ENCODE measurements around the gene RPS19.

Gene RPS19

DNA sequence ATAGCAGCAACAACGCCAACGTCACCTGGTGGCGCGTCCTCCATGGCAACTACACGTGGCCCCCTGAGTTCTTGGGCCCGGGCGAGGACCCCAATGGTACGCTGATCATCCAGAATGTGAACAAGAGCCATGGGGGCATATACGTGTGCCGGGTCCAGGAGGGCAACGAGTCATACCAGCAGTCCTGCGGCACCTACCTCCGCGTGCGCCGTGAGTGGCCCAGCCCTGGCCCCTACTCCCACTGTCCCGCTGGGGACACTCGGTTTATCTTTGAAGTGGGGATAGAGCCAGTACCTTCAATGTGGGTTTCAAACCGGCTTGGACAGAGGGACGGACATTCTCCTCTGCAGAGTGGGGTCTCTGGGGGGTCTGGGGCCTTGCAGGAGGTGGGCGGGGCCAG lies 19.0 kb downstream of the RPS19 start:
- DNase-seq (ENCODE audit: low spot score), result no peak

DNA sequence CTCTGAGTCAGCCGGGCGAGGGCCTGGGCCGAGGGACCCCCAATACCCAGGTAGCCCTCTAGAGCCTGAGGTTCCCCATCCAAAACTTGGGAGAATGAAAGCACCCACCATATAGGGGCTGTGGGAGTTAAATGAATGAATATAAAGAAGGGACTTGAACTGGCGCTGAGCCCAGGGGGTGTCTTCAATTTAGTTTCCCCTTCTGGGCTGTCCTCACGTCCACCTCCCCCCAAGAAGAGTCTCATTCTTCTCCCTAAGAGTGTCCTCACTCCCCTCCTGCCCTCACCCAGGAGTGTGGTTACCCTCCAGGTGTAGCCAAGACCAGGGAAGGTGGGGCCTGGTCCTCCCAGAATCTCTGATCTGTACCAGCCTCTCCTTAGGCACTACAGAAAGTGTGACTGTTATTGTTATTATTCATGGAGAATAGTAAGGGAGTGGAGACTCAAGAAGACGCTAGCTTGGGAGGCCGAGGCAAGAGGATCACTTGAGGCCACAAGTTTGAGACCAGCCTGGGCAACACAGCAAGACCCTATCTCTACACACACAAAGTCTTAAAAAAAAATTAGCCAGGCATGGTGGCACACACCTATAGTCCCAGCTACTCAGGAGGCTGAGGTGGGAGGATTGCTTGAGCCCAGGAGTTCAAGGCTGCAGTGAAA lies 19.7 kb downstream of the RPS19 start:
- DNase-seq (ENCODE audit: low spot score), result no peak

DNA sequence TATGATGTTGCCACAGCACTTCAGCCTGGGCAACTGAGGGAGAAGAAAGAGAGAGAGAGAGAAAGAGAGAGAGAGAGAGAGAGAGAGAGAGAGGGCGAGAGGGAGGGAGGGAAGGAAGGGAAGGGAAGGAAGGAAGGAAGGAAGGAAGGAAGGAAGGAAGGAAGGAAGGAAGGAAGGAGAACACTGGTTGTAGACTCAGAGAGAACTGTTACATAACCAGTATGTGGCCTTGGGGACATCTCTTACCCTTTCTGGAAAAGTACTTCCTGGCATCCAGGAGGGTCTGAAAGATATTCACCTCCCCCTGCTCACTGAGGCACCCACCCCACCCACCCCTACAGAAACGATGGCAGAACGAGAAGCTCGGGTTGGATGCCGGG lies 20.3 kb downstream of the RPS19 start:
- DNase-seq (ENCODE audit: low spot score), result no peak

DNA sequence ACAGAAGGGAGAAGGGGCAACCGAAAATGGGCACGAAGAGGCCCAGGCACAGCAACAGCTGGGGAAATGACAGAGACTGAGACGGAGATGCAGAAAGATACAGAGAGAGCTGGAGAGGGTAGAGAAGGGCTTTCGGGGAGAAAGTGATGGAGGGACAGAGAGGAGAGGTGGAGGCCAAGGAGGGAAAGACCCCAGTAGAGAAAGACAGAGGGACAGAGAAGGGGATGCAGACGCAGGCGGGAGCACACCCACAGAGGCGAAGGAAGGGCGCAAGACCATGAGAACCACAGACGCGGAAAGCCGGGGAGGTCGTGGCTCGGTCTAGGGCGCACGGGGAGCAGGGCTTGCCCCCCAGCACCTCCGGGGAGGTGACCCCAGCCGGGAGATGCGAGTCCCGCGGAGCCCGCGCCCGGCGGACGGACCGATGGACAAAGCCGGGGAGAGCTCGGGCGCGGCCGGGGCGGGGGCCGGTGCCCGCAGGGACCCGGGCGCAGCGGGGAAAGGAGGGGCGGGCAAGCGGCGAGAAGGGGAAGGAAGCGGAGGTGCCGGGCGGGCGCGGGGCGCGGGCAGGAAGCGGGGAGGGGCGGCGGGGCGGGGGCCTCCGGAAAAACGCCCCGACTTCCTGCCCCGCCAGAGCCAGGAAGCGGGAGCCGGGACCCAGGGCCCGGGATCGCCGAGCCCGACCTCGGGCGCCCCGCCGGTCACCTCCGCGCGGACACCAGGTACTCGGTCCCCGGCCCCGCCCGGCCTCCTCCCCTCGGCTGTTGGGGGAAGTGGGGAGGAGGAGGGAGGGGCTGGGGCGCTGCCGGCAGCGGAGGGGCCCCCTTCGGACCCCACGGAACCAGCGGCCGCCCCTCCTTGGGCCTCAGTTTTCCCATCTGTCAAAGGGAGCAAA lies 22.8 kb downstream of the RPS19 start, which contains the start of gene ARHGEF1:
TSS of gene ARHGEF1 (plus strand) at position 617 of the 895 bp plus-strand sequence. CDS start 4,899 bp downstream, outside the sequence.
- DNase-seq (ENCODE audit: low spot score), result peak; percentile 61

DNA sequence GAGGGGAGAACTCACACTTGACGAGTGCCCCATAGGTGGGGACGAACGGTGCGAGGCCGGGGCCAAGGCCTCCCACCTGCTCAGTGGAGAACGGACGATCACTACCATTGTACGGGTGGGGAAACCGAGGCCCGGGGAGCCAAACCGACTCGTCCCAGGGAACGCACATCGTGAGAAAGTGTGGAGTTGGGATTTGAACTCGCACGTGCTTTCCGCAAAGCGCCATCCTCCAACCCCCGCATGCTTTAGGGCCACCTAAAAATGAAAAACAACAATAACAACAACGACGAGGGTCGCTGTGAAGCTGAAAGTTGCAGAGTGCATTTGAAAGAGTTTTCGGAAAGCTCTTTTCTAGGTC lies 23.4 kb downstream of the RPS19 start:
- no peak for DNase-seq (ENCODE audit: low spot score)

DNA sequence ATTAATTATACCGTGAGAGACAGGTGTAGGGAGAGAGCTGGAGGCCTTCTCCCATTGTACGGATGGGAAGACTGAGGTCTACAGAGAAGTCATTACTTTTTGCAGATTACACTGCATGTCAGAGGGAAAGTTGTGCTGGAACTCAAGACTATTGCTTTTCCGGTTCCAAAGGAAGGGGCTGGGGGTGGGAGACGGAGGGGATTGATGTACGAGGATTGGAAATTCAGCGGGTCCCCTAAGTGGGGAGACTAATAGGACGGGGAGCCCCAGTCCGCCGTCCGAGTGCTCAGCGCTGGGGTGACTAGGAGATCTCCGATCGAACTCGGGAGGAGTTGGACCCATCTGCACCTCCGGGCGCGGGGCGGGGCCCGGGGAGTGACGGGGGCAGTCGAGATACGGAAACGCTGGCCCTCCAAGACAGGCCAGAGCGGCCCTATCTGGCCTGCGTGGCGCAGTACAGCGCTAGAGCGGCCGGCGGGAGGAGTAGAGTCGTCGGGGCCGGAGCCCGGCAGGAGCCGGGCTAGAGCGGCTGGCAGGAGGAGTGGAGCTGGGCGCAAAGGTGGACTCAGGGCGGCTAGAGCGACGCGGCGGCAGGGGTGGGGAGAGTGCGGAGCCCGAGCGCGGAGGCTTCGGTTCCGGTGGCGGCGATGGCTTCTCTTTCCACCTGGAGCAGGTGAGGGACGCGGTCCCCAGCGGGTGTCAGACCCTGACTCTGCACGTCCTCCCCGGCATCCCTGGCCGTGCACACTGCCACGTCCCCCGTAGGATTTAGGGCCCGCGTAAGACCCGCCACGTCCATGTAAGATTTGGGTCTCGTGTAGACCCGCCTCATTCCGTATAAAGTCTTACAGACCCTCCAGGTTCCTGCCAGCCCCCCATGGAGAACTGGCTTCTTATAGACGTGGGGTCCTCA lies 24.0 kb downstream of the RPS19 start:
- DNase-seq (ENCODE audit: low spot score), result peak; percentile 95

DNA sequence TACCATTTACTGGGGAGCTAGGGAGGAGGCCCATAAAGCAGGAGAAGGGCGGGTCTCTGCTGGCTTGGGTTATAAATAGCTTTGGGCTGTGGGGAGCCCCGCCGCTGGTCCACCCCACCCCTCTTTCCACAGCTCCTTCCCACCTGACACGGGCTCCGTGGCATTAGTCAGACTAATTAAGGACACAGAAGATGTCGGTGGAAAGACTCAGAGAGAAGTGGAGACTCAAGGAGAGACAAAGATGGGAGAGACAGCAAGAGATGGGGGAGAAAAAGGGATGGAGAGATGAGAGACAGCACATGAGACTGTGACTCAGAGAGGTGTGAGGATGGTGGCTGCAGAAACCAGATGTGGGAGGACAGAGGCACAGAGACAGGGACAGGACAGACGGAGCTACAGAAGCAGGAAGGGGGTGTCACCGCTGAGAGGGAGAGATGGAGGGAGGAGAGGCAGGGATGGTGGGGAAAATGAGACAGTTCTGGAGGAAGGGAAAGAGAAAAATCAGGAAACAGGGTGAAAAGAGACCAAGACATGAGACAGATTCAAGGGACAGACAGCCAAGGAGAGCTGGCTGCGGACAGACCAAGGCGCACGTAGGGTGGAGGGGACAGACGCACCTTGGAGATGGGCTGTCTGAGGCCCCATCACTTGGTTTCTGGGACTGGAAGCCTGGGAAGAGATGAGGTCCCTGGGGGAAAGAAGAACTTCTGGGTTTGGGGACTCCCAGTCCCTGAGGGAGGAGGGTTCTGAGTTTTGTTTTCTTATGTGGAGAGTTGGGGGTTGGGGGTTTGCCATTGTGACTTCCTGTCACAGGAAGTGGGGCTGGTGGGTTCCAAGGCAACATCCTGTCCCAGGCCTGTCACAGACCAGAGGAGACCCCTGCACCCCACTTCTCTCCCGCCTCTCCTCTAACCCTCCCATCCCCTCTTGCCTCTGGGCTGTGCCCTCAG lies 27.0 kb downstream of the RPS19 start:
- peak; percentile 76 for DNase-seq (ENCODE audit: low spot score)

DNA sequence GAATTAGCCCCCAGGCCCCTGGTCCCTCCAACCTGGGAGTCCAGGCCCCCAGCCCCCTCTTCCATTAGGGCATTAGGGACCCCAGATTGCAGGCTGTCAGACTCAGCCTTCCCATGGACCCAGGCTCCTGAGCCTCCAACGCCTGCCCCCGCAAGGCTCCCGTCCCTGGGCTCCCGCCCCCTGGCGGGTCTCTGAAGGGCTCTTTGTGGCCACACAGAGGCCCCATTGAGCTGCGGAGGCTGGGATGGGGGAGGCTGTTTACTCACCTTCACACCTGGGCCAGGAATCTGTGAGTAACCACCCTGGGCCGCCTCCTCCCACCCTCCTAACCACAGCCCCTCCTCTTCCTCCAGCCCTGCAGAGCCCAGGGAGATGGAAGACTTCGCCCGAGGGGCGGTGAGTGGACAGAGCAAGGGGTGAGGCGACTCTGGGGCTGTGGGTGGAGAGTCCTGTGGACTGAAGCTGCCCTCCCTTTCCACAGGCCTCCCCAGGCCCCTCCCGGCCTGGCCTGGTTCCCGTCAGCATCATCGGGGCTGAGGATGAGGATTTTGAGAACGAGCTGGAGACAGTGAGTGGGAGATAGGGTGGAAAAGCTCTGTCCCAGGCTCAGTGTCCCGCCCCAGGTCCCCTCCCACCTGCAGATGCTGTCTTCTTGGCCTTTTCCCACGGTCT lies 27.8 kb downstream of the RPS19 start:
- peak; percentile 90 for DNase-seq (ENCODE audit: low spot score)

DNA sequence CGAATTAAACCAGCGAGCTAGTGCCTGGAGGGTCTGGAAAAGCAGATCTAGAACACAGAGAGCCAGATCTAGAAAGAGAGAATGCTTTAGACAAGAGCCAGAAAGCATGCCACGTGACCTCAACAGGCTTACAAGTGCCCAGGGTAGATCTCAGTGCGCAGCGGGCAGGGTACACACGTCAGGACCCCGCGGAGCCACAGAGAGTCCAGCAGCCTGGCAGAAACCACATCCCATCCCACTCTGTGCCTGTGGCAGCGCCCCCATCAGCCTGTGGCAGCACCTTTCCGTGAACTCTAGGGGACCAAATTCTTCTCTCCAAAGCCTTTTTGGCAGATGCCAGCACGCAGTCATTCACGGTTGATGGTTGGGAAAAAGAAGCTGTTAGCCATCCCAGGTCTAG lies 28.9 kb downstream of the RPS19 start:
- no peak for DNase-seq (ENCODE audit: low spot score)

DNA sequence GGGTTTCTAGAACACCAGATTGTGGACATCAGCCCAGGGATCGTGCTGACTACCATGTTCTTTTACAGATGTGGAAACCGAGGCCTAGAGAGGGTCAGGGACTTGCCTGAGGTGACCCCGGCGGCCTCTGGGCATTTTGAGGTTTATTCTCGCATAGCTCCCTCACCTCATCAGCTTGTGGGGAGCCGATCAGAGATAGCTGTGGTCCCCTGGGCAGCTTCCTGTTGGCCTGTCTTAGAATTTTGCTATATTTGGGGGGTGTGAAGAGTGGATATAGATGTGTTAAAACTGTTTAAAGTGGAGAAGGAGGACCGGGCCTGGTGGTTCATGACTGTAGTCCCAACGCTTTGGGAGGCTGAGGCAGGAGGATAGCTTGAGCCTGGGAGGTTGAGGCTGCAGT lies 29.8 kb downstream of the RPS19 start:
- no peak for DNase-seq (ENCODE audit: low spot score)

DNA sequence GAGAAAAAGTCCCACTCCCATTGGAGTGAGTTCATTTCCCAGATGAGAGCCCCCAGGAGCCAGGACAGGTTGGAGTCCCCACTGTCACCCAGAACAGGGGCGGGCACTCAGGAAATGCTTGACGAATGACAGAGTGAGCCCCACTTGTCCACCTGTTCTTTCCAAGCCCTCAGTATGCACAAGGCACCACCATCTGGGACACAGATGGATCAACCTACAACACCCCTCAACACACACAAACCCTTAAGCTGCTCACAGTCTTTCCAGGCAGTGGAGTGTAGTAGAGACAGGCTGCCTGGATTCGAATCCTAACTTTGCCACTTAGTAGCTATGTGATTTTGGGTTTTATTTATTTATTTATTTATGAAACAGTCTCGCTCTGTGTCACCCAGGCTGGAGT lies 30.9 kb downstream of the RPS19 start:
- DNase-seq (ENCODE audit: low spot score), result no peak

DNA sequence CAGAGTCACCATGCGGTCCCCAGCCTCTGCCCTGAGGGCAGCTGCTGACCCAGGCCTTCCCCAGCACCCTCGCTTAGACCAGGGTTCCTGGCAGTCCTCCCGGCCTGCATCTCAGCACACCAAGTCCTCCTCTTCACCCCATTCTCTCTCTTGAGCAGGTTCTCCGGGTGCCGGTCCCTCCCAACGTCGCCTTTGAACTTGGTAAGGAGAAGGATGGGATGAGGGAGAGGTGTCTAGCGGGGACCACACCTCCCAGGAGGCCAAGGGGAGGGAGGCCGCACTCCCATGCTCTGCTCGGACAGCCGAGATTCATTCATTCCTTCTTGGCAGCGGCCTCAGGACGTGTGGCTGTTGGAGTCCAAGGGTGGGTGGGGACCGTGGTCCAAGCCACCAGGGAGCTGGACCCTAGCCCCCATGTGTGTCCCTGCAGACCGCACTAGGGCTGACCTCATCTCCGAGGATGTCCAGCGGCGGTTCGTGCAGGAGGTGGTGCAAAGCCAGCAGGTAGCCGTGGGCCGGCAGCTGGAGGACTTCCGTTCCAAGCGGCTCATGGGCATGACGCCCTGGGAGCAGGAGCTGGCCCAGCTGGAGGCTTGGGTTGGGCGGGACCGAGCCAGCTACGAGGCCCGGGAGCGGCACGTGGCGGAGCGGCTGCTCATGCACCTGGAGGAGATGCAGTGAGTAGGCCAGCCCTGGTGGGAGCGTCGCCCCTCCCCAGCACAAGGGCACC lies 32.3 kb downstream of the RPS19 start:
- no peak for DNase-seq (ENCODE audit: low spot score)

DNA sequence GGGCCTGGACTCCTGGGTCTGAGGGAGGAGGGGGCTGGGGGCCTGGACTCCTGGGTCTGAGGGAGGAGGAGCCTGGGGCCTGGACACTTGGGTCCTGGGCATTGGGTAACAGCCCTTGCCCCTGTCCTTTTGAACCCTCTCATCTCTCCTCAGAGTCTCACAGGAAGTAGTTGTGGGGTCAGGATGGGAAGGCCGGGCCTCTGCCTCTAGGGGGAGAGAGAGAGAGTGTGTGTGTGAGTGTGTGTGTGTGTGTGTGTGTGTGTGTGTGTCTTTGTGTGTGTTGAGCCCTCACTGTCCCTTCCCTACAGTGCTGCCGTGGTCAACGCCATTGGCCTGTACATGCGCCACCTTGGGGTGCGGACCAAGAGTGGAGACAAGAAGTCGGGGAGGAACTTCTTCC lies 33.8 kb downstream of the RPS19 start:
- DNase-seq (ENCODE audit: low spot score), result no peak

DNA sequence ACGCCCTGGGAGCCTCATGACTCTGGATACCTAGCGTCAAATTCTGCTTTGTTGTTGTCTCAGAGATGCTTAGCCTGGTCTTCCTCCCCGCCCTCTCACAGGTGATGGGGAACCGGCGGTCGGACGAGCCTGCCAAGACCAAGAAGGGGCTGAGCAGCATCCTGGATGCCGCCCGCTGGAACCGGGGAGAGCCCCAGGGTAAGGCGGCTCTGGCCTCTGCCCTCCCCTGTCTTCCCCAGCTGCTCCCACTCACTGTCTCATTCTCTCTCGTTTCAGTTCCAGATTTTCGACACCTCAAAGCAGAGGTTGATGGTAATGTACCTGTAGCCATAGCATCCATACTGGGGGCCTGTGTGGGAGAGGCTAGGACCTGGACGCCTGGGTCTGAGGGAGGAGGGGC lies 34.3 kb downstream of the RPS19 start:
- no peak for DNase-seq (ENCODE audit: low spot score)

DNA sequence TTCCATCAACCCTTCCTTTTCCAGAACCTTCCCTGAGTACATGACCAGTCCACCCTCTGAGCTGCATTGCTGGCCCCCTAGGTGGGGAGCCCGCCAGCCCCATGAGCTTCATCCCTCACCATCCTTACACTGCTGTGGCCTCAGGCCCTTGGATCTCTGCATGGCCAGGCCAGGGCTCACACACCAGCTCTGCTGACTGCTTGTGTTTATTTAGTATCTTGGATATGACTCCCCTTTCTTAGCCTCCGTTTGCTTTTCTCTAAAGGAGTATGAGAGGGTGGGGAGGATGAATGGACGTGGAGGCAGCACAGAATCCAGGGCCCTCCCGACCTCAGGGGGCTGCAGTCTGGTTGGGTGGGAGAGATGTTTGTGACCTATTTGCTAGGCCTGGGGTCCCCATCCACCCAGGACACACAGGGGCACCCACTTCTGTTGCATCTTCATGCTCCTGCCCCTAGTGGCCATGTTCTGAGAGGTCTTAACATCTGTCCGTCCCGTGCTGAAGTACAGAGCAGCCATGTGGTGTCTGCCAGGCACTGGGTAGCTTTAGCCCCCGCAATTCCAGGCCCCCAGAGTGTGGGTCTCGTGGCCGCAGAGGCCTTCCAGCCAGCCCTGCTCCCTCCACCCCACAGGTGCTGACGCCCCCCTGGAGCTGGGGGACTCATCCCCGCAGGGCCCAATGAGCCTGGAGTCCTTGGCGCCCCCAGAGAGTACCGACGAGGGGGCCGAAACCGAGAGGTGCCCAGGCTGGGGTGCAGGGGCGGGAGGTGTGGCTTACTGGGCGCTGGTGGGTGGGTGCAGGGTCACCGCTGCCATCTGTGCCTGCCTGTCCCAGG lies 35.9 kb downstream of the RPS19 start:
- DNase-seq (ENCODE audit: low spot score), result no peak

DNA sequence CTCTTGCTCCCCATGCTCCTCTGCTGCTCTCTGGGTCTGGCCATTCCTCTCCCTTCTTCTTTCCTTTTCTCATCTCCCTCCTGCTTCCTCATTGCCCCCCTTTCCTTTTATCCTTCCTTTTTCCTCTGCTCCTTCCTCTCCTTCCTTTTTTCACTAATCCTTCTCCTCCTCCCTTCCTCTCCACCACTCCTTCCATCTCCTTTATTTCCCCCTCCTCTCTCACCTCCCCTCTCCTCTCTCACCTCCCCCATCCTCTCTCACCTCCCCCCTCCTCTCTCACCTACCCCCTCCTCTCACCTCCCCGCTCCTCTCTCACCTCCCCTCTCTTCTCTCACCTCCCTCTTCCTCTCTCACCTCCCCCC lies 36.5 kb downstream of the RPS19 start:
- no peak for DNase-seq (ENCODE audit: low spot score)

DNA sequence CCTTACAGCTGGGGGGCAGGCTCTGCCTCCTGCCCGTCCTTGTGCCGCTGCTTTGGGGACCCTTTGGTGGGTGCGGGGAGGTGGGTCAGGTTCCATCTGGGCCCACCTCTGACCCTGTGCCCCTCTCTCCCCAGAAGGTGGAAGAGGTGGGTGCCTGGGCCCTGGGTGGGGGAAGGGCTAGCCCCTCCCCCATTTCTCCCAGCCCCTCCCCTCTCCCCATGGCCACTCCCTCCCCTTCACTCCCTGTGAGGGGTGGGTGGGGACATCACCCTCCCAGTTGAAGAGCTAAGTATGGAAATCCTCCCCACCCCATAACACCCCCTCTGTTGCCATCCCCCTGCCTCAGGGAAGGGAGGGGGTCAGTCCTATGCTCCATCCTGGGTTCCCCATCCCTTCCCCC lies 37.1 kb downstream of the RPS19 start:
- no peak for DNase-seq (ENCODE audit: low spot score)

DNA sequence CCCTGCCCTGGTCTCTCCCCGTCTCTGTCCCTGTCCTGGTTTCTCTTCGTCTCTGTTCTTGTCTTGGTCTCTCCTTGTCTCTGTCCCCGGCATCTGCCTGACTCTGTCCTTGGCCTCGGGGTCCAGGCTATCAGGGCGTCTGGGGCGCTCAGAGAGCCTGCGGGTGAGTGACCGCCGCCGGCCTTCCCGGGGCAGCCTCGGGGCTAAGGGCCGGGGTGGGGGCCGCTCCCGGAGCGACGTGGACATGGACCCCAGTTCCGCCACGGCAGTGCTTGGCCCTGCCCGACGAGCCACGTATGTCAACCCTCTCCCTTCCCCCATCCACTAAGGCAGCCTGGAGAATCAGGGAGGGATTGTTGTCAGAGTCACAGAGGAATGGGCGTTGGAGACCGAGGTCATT lies 37.8 kb downstream of the RPS19 start:
- DNase-seq (ENCODE audit: low spot score), result no peak

DNA sequence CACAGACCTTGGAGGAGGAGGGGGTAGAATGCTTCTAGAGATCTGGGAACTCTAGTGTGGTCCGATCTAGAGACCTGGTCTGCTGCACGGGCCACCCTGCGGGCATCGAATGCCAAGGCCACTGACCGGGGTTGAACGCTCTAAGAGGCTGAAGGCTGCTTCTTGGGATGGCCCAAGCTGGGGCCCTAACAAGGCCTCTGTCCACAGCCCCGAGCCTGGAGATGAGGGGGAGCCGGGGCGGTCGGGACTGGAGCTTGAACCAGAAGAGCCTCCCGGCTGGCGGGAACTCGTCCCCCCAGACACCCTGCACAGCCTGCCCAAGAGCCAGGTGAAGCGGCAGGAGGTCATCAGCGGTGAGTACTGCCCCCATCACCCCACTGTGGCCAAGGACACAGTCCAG lies 38.2 kb downstream of the RPS19 start:
- no peak for DNase-seq (ENCODE audit: low spot score)
